ENCODE data around the gene CDC42BPA.

The CDC42BPA gene

GRCh38 chr1:227320476-227320875 lies 2.2 kb upstream of the CDC42BPA start:
- TF ChIP-seq TAF1 (IDR thresholded peaks at IDR 0.05; ENCODE audit: borderline replicate concordance, insufficient read depth, low read length): no peak

- no peak for TF ChIP-seq REST (IDR thresholded peaks at IDR 0.05; ENCODE audit: insufficient read depth in 1 of 2, low read depth in 2 of 2, low read length in 2 of 2)
- TF ChIP-seq SIN3A (IDR thresholded peaks at IDR 0.05; ENCODE audit: borderline replicate concordance, insufficient read depth, low read length): no peak
- no peak for TF ChIP-seq FOXP2 (optimal IDR thresholded peaks at IDR 0.05; ENCODE audit: borderline replicate concordance, extremely low read depth, extremely low read length, insufficient read depth)
- TF ChIP-seq POLR2AphosphoS5 (IDR thresholded peaks at IDR 0.05; ENCODE audit: low read depth, low read length): no peak
- TF ChIP-seq TAF1 (IDR thresholded peaks at IDR 0.05; ENCODE audit: borderline replicate concordance, insufficient read depth, low read length): no peak
These were observed 738 bp upstream of the CDC42BPA start for GRCh38 chr1:227318853-227319607.

GRCh38 chr1:227317523-227318015 lies 723 bp downstream of the CDC42BPA start:
- no peak for TF ChIP-seq FOXP2 (optimal IDR thresholded peaks at IDR 0.05; ENCODE audit: borderline replicate concordance, extremely low read depth, extremely low read length, insufficient read depth)
- no peak for TF ChIP-seq SIN3A (IDR thresholded peaks at IDR 0.05; ENCODE audit: borderline replicate concordance, insufficient read depth, low read length)
- no peak for TF ChIP-seq TAF1 (IDR thresholded peaks at IDR 0.05; ENCODE audit: borderline replicate concordance, insufficient read depth, low read length)
- no peak; the same call in 1 of the 2 replicates for TF ChIP-seq POLR2AphosphoS5 (IDR thresholded peaks at IDR 0.05; ENCODE audit: low read depth, low read length)

GRCh38 chr1:227317011-227317451 lies 1.3 kb downstream of the CDC42BPA start:
- no peak for TF ChIP-seq TAF1 (IDR thresholded peaks at IDR 0.05; ENCODE audit: borderline replicate concordance, insufficient read depth, low read length)
- TF ChIP-seq REST (IDR thresholded peaks at IDR 0.05; ENCODE audit: insufficient read depth in 1 of 2, low read depth in 2 of 2, low read length in 2 of 2): no peak
- TF ChIP-seq SIN3A (IDR thresholded peaks at IDR 0.05; ENCODE audit: borderline replicate concordance, insufficient read depth, low read length): no peak
- no peak for TF ChIP-seq FOXP2 (optimal IDR thresholded peaks at IDR 0.05; ENCODE audit: borderline replicate concordance, extremely low read depth, extremely low read length, insufficient read depth)
- no peak for TF ChIP-seq POLR2AphosphoS5 (IDR thresholded peaks at IDR 0.05; ENCODE audit: low read depth, low read length)

GRCh38 chr1:227316456-227316855 lies 1.8 kb downstream of the CDC42BPA start:
- TF ChIP-seq FOXP2 (optimal IDR thresholded peaks at IDR 0.05; ENCODE audit: borderline replicate concordance, extremely low read depth, extremely low read length, insufficient read depth) (no peak), TAF1 (IDR thresholded peaks at IDR 0.05; ENCODE audit: borderline replicate concordance, insufficient read depth, low read length) (no peak), REST (IDR thresholded peaks at IDR 0.05; ENCODE audit: insufficient read depth in 1 of 2, low read depth in 2 of 2, low read length in 2 of 2) (no peak), SIN3A (IDR thresholded peaks at IDR 0.05; ENCODE audit: borderline replicate concordance, insufficient read depth, low read length) (no peak), POLR2AphosphoS5 (IDR thresholded peaks at IDR 0.05; ENCODE audit: low read depth, low read length) (no peak)
